ENCODE results near the gene EXOC6. TPM values are rescaled to one million over a fixed set of nuclear protein-coding genes. Genes with fewer than 3 reads are reported as not detected.

EXOC6 gene
- total and polyA plus RNA-seq, 9 donors: 6.2 to 12.8 (median 9.7) TPM

- TF ChIP-seq POLR2A (IDR thresholded peaks at IDR 0.05): no peak
- no peak for TF ChIP-seq EP300 (IDR thresholded peaks at IDR 0.05)
- TF ChIP-seq CTCF (IDR thresholded peaks at IDR 0.05): no peak
- Histone ChIP-seq H3K27me3 (no peaks in the 10 kb centered on the region), H3K27ac (no peak overlapping the region), H3K4me3 (no peak overlapping the region), H3K4me1 (ENCODE audit: insufficient read depth) (no peaks in the 10 kb centered on the region), H3K36me3 (no peaks in the 10 kb centered on the region), H3K9me3 (no peaks in the 10 kb centered on the region)
- no peak for DNase-seq
- intact Hi-C loops (cut with DNase I): no loop called here
- 47 to 55% (median 51%) methylated on average over 1 of the region's 1 CpG for WGBS, 3 donors
Measured at GRCh38 chr10:92990615-92991014, 142.3 kb downstream of the EXOC6 start.

DNA sequence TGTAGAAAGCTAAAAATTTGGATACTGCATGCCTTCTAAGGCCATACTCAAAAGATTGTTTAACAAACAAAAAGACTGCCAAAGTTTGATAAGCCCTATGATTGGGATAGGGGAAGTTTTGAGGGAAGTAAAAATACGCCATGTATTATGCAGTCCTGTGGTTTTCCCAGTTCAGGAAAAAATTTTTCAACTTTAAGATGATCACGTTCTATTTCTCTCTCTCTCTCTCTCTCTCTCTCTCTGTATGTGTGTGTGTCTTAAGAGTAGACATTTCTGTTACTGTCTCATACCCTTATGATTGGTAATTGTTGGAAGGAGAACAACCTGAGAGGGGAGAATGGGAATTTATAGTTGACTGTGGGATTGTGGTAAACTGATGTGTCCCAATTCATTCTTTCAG, 143.2 kb downstream of the EXOC6 start:
- no peak for DNase-seq
- Histone ChIP-seq H3K4me1 (ENCODE audit: insufficient read depth) (no peaks in the 10 kb centered on the region), H3K36me3 (no peaks in the 10 kb centered on the region), H3K27me3 (no peaks in the 10 kb centered on the region), H3K27ac (no peak overlapping the region), H3K9me3 (no peaks in the 10 kb centered on the region), H3K4me3 (no peak overlapping the region)
- WGBS, 3 donors: 35 to 62% (median 41%) methylated on average over 2 of the region's 2 CpGs
- intact Hi-C loops (cut with DNase I): no loop called here
- TF ChIP-seq POLR2A (IDR thresholded peaks at IDR 0.05) (no peak), EP300 (IDR thresholded peaks at IDR 0.05) (no peak), CTCF (IDR thresholded peaks at IDR 0.05) (no peak)

GRCh38 chr10:92993699-92994272, 145.5 kb downstream of the EXOC6 start:
- Histone ChIP-seq H3K4me3 (no peak overlapping the region), H3K4me1 (ENCODE audit: insufficient read depth) (no peaks in the 10 kb centered on the region), H3K36me3 (no peaks in the 10 kb centered on the region), H3K27me3 (no peaks in the 10 kb centered on the region), H3K27ac (no peak overlapping the region), H3K9me3 (no peaks in the 10 kb centered on the region)
- WGBS, 3 donors: 89 to 95% (median 92%) methylated on average over 2 of the region's 2 CpGs
- TF ChIP-seq CTCF (IDR thresholded peaks at IDR 0.05) (no peak), POLR2A (IDR thresholded peaks at IDR 0.05) (no peak), EP300 (IDR thresholded peaks at IDR 0.05) (no peak)
- DNase-seq: no peak
- intact Hi-C loops (cut with DNase I): no loop called here

DNA sequence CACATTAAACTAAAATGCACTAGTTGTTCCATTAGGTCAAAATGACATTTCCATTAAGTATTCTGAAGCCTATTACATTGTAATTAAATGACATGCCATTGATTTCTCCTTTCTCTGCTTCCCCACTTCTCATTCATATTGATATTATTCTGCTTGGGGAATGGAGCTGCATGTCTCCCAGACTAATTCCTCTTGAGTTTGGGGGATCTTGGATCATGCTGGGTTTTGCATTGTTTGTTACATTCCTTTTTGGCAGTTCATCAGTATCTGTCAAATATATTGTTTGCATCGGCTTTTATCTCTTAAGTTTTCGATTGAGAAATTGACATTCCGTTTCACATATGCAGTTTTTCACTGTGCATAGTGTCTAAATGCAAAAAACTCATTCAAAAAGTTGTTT, 147.2 kb downstream of the EXOC6 start:
- H3K36me3 ChIP-seq: no peaks in the 10 kb centered on the region
- intact Hi-C loops (cut with DNase I): no loop called here
- DNase-seq: no peak
- no peak overlapping the region for H3K4me3 ChIP-seq
- WGBS, 3 donors: 75 to 80% (median 77%) methylated on average over 3 of the region's 3 CpGs
- H3K4me1 ChIP-seq (ENCODE audit: insufficient read depth): no peaks in the 10 kb centered on the region
- no peaks in the 10 kb centered on the region for H3K27me3 ChIP-seq
- no peak overlapping the region for H3K27ac ChIP-seq
- no peak for TF ChIP-seq EP300 (IDR thresholded peaks at IDR 0.05)
- TF ChIP-seq POLR2A (IDR thresholded peaks at IDR 0.05): no peak
- no peak for TF ChIP-seq CTCF (IDR thresholded peaks at IDR 0.05)
- H3K9me3 ChIP-seq: no peaks in the 10 kb centered on the region
